HG03432 (cell line): ENCODE results near the gene GYPC.

Source experiments
- ATAC-seq: cut with Tn5 transposase; IDR thresholded peaks from one replicate; pipeline ENCODE4 v1.9.1; 2021; ENCODE audit warnings: mild to moderate bottlenecking, moderate library complexity; ENCODE audit not compliant: unreplicated experiment

GYPC gene

DNA sequence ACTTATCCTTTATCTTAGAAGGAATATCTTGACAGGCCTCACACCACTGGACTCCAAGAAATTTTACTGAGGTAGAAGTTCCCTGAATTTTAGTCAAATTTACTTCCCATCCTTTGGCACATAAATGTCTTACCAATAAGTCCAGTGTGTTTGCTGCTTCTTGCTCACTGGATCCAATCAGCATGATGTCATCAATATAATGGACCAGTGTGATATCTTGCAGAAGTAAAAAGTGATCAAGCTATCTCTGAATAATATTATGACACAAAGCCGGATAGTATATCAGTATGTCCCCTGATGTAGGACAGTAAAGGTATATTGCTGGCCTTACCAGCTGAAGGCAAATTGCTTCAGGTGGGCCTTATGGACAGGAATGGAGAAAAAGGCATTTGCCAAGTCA is 6.9 kb upstream of the GYPC start:
- no peak for ATAC-seq

DNA sequence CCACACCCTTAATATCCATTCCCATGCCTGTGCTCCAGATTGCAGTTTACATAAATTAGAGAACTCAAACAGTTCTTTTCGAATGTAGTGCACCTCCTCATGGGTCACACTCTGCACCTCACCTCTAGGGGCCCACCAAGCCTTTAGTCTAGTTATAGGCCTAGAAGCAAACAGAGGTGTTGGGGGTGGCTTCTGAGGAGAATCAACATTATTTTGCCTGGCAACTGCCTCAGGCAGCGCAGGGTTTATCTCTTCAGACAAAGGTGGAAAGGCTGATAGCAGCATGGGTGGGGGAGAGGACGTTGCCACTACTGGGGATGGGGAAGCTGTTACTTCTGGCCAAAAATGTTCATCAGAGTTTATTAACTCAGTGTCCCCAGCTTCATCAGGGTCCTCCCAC is 5.0 kb upstream of the GYPC start:
- no peak for ATAC-seq

DNA sequence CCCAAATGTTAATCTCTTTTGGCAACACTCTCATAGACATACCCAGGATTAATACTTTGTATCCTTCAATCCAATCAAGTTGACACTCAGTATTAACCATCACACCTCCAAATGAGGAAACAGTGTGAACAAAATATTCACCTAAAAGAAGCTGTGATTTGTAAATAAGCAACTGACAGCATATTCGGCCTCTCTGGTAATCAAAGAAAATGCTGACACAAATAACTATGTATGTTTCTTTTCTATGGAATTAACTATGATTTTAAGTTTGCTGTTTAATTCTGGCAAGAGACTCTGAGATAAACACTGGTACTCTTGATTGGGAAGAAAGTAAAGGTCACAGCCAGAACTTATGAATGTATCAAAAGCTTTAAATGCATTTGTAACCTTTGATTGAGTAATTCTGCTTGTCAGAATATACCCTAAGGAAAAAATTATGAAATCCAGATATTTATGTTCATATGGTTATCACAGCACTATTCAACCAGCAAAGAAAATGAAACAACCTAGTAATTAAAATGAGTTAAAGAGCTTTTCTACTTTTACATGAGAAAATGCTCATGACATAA is 3.6 kb upstream of the GYPC start:
- no peak for ATAC-seq

DNA sequence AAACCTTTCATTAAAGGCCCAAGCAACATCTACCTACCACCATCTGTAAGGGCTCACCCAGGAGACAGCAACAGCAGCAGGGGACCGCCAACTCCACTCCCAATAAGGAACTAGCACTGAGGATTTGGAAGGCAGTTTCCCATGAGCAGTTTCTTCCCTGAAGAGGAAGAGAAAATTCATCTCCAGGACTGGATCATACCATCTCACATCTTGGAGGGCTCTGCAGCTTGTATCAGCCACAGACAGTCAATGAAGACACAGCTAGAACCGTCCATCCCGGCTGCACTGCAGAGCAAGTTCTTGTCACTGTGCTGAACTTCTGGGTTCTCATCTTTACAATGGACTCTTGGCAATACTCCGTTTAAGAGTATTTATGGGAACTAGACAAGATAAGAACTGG is 2.8 kb upstream of the GYPC start:
- no peak for ATAC-seq

DNA sequence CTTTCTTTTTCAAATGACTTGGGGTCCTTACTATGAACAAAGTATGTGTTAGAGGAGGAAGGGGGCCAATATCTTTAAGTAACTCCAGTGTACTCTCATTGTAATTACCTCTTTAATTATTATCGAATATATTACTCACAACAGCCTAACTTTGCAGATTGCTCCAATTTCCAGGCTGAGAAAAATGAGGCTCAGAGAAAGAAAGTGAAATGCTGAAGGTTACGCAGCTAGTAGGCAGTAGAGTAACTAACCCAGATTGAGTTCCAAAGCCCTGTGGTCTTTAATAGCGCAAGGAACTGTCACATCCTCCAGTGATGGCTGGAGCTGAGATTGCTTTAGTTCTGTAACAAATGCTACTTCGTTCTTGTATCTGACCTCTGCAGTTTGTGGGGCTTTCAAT is 2.2 kb upstream of the GYPC start:
- ATAC-seq: no peak

DNA sequence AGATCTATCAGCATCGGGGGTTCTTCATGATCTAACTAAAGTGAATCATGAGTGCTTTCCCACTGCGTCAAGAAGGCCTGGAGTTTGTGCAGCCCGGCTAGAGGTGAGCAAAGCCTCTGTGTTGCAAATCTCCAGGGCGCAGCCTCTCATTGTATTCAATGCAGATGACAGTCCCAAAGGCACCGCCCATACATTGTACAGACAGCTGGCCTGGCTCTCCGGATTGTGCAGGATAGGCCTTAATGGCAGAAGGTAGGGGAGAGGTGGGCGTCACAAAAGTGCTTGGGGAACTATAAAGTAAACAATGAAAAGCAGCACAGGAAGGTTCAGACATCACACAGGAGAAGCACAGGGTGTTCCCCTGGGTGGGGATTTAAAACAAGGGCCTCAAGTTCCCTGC is 907 bp upstream of the GYPC start:
- no peak for ATAC-seq

DNA sequence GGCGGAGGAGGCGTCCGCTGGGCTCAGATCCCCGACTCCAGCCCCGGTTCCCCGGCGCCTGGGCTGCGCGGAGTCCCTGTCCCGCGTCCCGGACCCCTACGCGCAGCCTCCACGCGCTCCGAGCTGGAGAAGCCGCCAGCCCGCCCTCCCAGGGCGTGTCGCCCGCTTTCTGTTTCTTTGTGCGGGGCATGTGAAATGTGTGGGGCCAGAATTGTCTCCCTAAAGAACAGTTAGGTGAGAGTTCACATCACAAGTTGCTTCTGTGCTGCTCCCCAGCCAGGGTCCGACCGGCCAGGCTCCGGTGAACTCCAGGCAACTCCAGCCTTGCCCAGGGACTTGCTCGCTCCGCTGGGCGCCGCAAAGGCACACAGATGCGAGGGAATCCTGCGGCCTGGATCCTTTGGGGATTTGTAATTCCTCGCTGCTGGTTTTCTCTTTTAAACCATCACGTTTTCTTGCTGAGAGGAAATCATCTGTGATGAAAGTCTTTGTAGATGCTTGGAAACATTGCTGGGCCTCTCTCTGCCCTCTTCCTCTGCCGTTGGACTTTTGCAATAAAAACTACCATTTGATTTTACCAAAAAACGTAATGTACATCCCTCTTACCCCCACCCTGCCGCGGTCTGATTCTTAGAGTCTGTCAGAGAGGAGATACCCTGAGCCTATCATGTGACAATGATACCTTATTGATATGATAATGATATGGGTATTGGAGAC is 631 bp downstream of the GYPC start:
- ATAC-seq: peak; percentile 31

DNA sequence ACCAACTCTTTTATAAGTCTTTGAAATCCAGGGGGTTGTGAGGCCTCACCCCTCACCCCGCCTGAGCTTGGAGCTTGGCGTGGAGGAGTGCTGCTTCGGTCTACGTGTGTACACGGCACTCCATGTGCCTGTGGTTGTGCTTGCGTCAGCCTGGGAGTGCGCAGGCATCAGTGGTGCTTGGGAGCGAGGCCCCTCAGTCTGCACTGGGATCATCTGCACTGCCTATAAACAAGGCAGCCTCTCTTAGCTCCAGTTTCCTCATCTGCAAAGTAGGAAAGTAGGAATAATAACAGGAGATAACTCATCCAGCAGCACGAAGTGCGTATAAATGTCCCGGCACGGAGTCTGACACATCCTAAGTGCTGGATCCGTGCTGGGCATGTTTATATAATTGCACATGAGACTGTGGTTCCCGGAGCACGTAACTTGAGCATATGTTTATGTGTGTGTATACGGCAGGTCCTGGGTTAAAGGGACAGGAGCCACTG is 1.2 kb downstream of the GYPC start:
- peak; percentile 27 for ATAC-seq

DNA sequence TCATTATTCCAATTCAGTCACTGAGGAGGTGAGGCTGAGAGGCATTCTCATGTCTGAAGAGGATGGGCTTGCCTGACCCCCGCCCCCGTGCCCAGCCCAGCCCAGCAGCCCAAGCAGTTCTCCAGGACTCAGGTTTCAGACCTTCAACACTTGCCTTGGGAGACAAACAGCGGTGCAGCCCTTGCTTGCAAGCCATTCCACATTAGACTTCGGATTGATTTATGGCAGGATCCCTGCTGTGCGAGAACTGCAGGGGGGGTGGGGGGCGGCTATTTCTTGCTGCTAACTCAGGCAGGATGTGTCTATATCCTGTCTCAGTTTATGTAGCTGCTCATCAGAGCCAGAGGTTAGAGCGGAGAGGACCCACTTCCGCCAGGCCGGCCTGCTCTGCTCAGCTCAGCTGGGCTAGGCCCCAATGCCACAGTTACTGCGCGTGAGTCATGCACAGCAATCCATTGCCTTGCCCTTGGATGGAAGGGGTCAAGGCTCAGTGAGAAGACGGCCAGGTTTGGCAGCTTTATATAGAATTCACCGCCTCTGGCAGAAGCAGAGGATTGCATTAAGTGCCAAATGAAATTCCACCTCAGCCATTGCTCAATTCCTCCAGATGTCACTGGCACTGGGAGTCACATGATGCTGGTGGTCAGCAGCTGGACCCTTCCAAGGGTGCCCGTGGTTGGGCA is 1.8 kb downstream of the GYPC start:
- peak; percentile 65 for ATAC-seq

DNA sequence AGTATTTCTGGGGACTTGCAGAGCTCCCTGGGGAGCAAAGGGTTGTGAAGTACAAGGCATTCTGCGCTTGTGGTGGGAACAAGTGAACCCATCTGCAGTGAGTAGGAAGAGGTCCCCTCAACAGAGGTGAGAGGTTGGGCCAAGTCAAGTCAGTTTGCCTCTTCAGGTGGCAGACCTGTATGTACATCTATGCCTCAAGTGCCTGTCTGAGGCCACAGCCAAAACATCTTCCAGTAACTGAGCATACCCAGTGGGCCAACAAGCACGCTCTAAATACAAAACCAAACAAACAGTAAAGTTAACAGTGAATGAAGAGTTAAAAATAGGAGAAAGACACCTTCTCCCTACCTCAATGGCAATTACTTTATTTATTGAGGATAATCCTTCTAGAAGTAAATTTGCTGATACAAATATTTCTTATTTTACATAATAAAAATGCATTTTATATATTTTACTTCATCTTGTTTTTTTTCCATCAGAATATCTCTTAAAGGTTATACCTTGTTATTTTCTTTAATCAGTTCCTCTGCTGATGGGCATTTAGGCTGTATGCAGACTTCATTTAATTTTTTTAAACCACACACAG is 2.5 kb downstream of the GYPC start:
- ATAC-seq: peak; percentile 4

DNA sequence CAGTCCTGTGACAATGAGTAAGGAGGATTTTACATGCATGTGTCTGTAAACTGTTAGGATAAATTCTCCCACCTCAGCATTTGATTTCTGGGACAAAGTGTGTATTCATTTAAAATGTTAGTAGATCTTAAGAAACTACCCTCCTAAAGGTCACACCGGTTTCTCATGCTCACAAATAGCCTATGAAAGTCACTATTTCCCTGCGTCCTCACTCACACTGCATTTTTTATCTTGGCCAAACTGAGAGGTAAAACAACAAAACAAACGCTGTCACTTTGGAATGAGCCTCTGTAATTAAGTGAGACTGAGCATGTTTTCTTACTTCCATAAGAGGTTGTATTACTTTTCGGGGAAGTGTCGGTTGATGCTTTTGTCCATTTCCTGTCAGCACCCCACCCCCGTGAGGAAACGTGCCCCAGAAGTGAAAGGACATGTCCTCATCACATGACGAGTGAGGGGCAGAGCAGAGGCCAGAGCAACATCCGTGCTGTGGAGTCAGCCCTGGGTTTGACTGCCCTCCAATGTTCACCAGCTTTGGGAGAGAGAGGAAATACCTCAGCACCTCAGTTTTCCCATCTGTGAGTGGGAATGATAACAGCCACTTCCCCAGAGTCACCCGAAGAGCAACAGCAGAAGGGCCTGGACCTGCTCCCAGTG is 3.1 kb downstream of the GYPC start:
- ATAC-seq: peak; percentile 39

DNA sequence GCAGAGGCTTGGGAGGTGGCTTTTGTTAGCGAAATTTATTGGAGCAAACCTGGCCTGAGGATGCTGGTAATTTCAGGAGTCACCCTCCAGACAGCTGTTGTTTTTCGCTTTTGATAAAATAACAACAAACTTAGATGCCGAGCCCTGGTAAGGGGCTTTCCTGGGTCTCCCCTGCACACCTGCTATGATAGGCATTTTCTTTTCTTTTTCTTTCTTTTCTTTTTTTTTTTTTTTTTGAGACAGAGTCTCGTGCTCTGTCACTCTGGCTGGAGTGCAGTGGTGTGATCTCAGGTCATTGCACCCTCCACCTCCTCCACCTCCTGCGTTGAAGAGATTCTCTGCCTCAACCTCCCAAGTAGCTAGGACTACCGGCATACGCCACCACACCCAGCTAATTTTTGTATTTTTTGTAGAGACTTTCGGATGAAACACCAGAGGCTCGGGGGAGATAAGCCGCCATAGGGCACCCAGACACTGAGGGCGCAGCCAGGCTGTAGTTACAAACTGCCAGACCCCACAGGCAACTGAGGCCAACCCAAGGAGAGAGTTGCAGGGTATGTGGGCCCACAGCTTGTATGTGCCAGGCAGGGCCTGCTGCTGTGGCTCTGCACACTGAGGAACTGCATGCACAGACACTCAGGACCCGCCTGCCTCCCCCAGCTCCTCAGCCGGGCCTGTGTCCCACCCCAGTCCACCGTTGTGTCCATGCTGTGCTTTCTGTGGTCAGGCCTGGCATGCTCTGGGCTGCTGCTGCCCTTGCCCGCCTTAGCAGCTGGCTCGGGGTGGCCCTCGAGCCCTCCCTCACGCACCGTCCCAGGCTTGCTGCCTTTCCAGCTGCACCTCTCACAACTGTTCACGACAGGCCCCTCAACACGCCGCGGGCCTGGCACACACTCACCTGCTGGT is 3.9 kb downstream of the GYPC start:
- ATAC-seq: no peak

DNA sequence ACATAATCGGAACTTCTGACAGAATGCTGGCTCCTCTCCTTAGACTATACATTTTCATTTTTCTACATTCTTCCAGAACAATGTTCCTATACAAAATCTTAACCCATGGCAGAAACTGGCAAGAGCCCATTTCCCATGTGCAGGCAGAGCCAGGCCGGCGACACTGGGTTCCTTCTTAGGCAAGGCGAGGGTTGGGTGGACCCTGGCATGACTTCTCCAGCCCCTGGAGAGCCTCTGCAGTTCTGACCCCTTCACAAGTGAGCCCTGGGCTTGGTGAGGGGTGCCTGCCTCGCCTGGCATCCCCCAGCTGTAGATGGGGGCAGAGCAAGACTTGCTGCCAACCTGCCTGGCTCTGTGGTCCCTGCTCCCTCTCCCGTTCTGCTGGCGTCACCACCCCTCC is 5.0 kb downstream of the GYPC start:
- ATAC-seq: no peak

DNA sequence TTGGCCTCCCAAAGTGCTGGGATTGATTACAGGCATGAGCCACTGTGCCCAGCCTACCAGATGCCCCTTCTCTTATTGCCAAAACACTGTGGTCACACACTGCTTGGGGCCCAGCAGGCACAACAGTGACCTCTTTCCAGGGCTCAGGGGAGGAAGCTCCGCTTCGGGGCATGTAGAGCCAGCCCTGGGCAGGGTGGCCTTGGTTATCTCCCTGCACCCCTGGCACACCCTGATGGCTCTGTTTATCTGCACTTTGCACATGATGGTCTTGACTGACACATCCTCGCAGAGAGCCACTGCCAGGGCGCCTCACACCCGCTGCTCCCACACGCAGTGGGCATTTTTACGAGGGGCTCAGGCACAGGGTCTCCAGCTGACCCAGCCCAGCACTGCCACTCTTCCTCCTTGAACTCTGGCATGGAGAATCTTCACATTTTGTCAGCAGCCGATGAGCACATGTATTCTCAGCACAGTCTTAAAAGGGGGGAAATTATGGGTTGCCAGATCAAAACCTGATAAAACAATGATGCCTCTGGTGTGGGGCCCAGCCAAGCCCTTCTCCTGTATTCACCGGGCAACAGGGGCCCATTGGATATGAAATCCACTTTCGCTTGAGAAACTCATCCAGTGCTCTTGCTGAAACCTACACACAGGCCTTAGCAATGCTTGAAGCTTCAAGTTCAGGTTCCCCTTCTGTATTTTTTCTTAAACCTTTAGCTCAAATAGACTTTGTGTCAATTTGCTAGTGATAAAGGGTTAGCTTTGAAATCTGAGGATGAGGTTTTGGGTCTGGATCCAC is 5.9 kb downstream of the GYPC start:
- no peak for ATAC-seq

DNA sequence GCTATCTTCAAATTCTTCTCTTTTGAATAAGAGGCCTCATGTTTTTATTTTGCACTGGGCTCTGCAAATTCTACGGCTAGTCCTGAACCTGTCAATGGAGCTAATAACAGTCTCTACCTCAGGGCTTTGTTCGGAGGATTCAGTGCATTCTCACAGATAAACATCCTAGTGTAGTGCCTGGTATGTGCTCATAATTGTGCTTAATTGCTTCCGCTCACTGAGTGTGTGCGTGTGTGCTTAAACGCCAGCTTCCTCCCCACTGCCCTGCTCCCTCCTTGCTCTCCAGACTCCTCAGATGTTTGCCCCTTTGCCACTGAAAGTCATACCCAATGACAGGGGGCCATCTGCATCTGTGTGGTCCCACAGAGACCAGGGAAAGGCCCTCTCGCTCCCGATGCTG is 6.7 kb downstream of the GYPC start:
- ATAC-seq: no peak

DNA sequence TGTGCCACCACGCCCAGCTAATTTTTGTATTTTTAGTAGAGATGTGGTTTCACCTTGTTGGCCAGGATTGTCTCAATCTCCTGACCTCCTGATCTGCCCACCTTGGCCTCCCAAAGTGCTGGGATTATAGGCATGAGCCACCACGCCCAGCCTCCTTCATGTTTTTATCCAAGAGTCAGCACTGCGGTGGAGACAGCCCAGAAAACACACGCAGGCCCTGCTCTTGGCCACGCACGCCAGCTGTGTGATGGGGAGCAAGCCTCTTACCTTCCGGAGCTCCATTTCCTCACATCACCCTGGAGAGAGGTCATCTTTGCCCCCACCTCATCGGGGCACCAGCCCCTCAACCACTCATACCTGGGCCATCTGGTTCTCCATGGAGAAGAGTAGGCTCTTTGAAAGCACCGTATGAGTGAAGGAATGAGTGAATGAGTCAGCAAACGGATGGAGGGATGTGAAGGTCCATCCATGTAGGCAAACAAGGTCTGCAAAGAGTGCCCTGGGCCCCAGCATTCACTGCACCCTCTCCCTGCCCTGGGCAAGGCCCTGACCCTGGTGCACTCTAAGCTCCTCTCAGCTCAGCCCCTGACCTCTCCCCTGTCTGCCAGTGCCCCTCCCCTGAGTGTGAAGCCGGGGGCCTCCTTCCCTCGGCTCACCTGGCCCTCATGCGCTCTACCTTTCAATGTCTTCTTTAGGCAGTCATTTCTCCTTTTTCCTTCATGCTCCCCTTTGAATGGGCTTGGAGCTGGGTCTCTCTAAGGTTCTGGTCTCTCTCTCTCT is 7.4 kb downstream of the GYPC start:
- ATAC-seq: no peak

DNA sequence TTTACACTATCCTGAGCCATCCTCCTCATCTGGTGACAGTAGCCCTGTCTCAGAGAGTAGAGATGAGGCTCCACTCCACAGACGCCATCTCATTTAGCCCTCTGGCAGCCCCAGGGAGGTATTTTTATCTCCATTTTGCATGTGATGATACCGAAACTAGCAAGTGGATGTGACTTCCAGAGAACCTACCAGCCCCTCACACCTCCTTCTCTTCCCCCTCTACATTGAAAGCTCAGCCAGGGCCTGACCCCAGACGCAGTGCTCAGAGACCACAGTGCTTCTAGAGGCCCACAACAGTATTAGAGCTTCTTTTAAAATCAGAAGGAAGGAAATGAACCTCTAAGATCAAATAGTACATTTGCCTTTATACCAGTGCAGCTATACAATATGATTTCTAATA is 8.3 kb downstream of the GYPC start:
- peak; percentile 80 for ATAC-seq

DNA sequence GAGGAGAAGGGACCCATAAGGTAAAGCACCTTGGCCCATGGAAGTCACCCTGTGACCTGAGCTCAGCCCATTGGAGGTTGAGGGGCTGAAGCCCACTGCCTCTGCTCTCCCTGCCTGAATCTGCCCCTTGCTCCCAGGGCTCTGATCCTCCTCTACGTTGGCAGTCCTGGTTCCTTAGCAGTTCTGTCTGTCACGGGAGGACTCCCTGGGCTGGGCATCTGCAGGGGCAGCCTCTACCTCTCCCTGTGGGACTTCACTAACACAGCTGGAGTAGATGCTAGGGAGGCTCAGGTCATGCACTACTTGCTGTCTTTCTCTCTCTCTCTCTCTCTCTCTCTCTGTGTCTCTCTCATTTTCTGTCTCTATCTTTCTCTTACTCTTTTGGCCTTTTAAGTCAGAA is 8.7 kb downstream of the GYPC start:
- peak; percentile 36 for ATAC-seq

DNA sequence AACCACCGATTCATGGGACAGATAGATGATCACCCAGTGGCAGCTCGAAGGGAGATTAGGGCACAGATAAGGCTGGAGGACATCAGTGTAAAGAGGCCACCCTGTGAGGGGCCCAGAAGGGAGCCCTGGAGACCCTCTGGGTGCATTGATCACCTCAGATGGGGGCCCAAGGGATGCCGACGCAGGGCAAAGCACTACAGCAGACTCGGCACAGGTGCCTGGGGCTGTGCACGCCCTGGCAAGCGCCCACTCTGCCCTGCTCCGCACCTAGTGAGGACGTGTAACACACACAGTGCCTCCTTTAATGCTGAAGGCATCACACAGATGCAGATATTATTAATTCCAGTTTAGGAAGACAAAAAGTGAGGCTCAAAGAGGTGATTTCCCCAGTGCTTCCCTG is 9.5 kb downstream of the GYPC start:
- ATAC-seq: no peak
